MM.1S (cell line): ENCODE data around the gene VPS35.
"Not testable (repeated sequence)": the region's sequence is repeated elsewhere in the genome, so short reads cannot be mapped to it uniquely, and the experiment has no call there.

Source experiments
- EZH2 ChIP-seq: fragments of 300-600 bp; sonication (generic); optimal IDR thresholded peaks from 2 replicates; pipeline ENCODE3; 2017; ENCODE audit warnings: low read depth, mild to moderate bottlenecking, antibody characterized with exemption, low read length, mixed read lengths
- TF ChIP-seq, protein P1 (sequence below): fragments of 300-600 bp; sonication (generic); IDR thresholded peaks from 2 replicates; pipeline ENCODE4 v1.5.1; 2016; ENCODE audit warnings: antibody characterized with exemption, low read length, mixed read lengths

DNA sequence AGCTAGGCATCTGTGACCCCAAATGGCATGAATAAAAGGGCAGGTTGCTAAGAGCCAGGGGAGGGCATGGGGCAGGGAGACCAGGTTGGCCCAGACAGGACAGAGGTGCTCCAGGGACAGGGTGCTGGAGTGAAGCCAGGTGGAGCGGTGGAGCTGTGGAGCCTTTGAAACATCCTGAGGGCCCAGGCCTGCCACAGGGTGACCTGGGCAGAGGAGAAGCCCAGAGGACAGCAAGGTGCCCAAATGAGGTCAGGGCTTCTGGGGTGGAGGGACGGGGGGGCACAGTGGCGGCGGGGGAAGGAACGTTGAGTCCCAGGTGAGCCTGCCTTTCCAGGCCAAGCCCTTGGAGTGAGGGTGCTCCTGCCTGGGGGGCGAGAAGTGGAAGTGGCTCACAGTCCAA, 65.3 kb downstream of the VPS35 start:
- TF ChIP-seq, protein P1, sequence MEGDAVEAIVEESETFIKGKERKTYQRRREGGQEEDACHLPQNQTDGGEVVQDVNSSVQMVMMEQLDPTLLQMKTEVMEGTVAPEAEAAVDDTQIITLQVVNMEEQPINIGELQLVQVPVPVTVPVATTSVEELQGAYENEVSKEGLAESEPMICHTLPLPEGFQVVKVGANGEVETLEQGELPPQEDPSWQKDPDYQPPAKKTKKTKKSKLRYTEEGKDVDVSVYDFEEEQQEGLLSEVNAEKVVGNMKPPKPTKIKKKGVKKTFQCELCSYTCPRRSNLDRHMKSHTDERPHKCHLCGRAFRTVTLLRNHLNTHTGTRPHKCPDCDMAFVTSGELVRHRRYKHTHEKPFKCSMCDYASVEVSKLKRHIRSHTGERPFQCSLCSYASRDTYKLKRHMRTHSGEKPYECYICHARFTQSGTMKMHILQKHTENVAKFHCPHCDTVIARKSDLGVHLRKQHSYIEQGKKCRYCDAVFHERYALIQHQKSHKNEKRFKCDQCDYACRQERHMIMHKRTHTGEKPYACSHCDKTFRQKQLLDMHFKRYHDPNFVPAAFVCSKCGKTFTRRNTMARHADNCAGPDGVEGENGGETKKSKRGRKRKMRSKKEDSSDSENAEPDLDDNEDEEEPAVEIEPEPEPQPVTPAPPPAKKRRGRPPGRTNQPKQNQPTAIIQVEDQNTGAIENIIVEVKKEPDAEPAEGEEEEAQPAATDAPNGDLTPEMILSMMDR = not testable (repeated sequence)
- TF ChIP-seq EZH2 = not testable (repeated sequence)
